GM19328 (cell line): ENCODE data around the gene PRRG1.
"Not testable (repeated sequence)": the region's sequence is repeated elsewhere in the genome, so short reads cannot be mapped to it uniquely, and the experiment has no call there.

Experiments
- ATAC-seq: cut with Tn5 transposase; IDR thresholded peaks from one replicate; pipeline ENCODE4 v1.9.1; 2021; ENCODE audit warnings: mild to moderate bottlenecking, moderate library complexity; ENCODE audit not compliant: unreplicated experiment

Gene PRRG1

GRCh38 chrX:37378404-37378803 lies 29.2 kb downstream of the PRRG1 start:
- ATAC-seq, result no peak

- ATAC-seq, result no peak
These were observed 29.7 kb downstream of the PRRG1 start for GRCh38 chrX:37378830-37379229.

DNA sequence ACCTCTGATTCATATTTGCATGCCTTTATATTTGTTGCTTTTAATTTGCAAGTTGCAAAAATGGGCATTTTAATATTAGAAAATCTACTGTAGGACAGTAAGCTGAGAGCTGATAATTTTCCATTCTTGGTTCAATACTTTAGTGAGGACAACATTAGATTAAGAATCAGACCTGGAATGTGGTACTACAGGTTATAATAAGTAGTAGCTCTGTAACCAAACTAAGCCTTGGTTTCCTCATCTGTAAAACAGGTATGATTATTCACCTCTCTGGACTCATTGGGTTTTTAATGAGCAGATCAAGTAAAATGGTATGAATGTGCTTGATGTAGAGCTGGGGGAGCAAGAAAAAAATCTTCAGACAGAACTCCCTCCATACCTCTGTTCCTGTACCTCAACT lies 31.1 kb downstream of the PRRG1 start:
- no peak for ATAC-seq

DNA sequence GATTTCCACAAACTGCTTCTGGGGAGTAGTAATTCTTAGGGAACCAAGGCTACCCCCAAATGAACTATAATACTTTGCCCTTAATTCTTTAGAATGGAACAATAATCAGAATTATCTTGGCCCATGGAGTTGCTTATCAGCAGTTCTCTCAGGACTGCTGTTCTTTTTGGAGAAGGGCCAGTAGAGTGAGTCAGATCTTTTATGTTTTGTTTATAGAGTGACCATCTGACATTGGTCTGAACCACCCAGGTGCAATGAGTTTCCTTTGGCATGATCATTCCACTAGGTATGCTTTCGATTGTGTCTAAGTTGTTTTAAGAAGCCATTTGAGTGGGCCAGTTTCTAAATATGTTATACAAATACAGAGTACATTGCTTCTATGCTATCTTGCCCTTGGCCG lies 31.8 kb downstream of the PRRG1 start:
- ATAC-seq, result no peak

GRCh38 chrX:37383313-37383712 lies 34.1 kb downstream of the PRRG1 start:
- no peak for ATAC-seq

GRCh38 chrX:37388413-37388812 lies 39.2 kb downstream of the PRRG1 start:
- ATAC-seq, result no peak

DNA sequence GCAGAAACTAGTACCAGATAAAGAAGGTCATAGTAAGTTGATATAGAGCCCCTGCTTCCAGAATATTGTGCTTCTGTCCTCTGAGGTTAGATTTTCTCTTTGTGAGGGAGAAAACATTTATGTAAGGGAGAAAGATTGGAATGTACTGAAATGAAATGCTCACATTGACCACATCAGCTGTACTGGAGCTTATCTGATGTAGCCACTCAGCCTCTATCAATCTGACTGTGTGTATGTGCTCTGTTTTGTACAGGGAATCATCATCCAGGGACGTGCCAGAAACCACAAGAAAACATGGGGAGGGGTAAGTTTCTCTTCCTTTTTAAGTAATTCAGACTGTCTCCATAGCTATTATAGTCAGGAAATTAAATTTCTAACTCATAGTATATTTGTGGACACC lies 56.8 kb downstream of the PRRG1 start:
- no peak for ATAC-seq

DNA sequence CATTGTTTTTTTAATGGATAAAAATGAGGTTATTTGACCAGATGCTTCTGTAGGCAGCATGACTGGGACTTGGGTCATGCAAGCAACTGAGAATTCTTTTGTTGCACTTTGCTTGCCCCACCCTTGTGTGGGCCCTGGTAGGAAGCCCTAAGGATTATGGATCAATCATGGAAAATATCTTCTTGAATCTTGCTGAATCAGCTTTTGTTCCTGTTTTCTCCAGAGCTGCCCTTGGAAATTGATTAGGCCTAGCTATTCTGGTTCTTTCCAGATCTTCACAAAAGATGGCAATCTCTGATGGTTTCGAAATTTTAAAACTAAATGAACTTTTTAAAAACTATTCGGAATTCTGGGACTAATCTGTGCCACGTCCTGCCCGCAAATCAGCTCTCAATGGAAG lies 58.6 kb downstream of the PRRG1 start:
- ATAC-seq, result no peak

DNA sequence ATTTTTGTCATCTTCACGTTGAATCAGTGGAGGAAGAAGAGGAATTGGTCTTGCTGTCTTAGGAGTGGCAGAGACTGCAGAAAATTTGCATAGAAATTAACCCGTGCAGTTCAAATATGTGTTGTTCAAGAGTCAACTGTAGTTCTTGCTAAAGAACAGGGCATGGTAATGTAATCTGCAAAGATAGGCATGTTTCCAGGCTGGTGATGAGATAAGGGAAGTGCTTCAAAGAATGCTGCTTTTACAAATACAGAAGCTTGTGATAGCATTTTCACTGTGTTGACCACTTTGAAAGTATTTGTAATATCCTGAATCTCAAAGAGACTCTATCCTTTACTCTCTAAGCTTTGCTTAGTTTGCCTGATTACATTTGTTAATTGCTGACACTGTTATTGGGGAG lies 60.1 kb downstream of the PRRG1 start:
- ATAC-seq, result no peak

GRCh38 chrX:37420185-37420584 lies 71.0 kb downstream of the PRRG1 start:
- no peak for ATAC-seq

- no peak for ATAC-seq
These were observed 71.6 kb downstream of the PRRG1 start for GRCh38 chrX:37420756-37421155.

DNA sequence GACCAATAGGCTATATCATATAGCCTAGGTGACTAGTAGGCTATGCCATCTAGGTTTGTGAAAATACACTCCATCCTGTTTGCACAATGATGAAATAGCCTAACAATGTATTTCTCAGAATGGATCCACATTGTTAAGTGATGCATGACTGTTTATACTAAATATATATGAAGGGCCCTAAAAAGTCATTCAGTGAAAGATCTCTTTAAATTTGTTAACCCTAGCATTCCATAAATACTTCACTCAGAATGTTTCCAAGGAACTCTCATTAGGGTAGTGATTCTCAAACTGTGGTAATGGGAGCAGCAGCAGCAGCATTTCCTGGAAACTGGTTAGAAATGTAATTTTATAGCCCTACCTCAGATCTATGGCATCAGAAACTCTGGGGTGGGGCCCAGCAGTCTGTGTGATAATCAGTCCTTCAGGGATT lies 74.9 kb downstream of the PRRG1 start:
- no peak for ATAC-seq

DNA sequence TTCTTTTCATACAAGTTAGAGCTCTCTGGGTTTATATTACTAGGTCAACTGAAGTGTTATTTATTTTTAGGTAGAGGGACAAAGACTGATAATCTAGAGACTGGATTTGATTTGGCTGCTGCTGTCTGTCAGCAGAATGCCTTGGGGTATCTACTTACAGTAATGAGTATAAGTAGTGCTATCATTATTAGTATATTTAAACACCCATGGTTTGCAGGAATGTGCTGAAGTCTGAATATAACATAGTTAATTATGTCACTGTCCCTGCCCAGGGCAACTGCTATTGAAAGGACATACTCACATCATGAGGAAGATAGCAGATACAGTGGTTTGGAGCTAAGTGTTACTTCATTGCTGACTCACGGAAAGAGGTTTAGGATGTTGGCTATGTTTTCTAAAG lies 76.2 kb downstream of the PRRG1 start:
- ATAC-seq, result no peak

DNA sequence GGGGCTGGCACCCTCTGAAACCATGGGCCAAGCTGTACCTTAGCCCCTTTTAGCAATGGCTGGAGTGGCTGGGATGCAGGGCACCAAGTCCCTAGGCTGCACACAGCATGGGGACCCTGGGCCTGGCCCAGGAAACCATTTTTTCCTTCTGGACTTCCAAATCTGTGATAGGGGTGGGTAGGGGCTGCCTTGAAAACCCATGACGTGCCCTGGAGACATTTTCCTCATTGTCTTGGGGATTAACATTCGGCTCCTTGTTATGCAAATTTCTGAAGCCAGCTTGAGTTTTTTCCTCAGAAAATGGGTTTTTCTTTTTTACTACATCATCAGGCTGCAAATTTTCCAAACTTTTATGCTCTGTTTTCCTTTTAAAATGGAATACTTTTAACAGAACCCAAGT lies 79.8 kb downstream of the PRRG1 start:
- ATAC-seq, result not testable (repeated sequence)

DNA sequence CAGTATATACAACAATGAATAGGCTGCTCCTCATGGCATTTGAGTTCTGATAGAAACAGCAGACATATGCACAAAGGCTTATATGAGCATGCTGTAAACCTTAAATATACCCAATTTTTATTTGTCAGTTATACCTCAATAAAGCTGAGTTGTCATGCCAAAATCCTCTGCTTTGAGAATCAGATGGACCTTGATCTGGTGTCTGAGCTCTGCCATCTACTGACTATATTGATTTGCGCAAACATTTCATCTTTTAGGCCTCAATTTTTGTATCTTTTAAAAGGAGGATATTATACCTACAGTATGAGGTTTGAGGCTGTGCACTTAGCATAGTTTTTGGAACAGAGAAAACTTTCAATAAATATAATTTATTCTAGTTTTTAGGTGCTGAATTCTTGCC lies 85.2 kb downstream of the PRRG1 start:
- ATAC-seq, result no peak

- no peak for ATAC-seq
These were observed 88.0 kb downstream of the PRRG1 start for GRCh38 chrX:37437160-37437559.

GRCh38 chrX:37441377-37441776 lies 92.2 kb downstream of the PRRG1 start:
- ATAC-seq, result no peak

DNA sequence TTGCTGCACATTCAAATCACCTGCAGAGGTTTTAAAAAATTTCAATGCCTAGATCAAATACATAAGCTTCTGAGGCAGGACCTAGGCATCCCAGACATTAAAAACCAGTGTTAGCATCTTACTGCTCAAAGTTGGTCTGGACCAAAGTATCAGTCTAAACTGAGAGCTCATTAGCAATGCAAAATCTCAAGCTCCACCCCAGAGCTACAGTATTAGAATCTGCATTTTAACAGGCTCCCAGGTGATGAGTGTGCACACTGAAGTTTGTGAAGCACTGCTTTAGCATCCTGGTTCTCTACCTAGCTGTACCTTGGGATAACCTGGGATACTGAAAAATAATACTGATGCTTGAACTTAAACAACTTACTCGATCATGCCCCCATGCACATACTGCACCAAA lies 96.0 kb downstream of the PRRG1 start:
- ATAC-seq, result no peak

DNA sequence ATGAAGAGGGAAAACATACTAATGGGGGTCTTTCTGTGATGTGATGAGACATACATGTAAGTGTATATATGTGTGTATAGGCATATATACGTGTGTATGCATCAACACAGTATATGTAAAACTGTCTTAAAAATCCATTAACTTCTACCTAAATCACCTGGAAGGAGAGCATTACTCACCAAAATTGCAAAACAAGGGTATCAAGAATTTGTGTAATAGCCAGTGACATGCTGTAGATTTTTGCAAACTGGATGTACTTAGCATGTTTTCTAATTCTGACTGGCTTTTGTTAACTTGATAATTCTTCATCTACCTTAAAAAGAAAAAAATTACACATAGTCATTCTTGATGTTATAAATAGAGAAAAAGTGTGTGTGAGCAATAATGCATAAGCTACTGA lies 104.7 kb downstream of the PRRG1 start:
- no peak for ATAC-seq

GRCh38 chrX:37454537-37455285 lies 105.5 kb downstream of the PRRG1 start:
- ATAC-seq, result no peak

DNA sequence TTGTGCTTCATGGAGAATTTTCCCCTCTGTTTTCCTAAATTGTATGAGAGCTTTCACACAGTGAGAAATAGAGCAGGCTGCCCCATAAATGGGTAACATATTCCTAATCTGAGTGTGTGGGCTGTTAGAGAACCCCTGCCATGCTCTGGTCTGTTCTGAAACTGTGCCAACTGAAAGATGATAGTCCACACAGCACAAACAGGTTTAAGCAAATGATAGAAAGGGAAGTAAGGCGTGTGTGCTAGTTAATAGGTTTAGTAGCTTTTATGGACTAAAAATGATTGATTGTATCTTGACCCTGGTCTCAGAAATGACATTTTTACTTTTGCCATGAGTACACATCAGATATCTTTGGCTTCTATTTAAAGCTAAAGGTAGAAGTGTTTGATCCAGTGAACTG lies 106.2 kb downstream of the PRRG1 start:
- no peak for ATAC-seq

- not testable (repeated sequence) for ATAC-seq
These were observed 111.1 kb downstream of the PRRG1 start for GRCh38 chrX:37460285-37460684.

GRCh38 chrX:37462346-37462745 lies 113.2 kb downstream of the PRRG1 start:
- ATAC-seq, result no peak
